Activated T-cell treated with anti-CD3 and anti-CD28 coated beads, Interleukin-2, amount 50 U/mL, for 4 hours (primary cell): ENCODE results near the gene ACAT2. TPM values are rescaled to one million over a fixed set of nuclear protein-coding genes. Genes with fewer than 3 reads are reported as not detected.
"Not testable (repeated sequence)": the region's sequence is repeated elsewhere in the genome, so short reads cannot be mapped to it uniquely, and the experiment has no call there.

ENCODE experiments used
- ATAC-seq, 2 donors: fragments of 200-7000 bp; cut with Tn5 transposase; one replicate each; pipeline ENCODE4 v1.10.0; 2021
- DNase-seq: peaks from one replicate; pipeline ENCODE4 v3.0.0-alpha.2; 2020
- H3K27me3 Mint-ChIP-seq: one replicate; pipeline ENCODE4 v1.8.0; 2021; ENCODE audit warnings: low read depth, mixed read lengths
- H3K36me3 Mint-ChIP-seq: one replicate; pipeline ENCODE4 v1.8.0; 2022; ENCODE audit warnings: mixed read lengths; ENCODE audit not compliant: insufficient read depth
- H3K4me1 Mint-ChIP-seq: one replicate; pipeline ENCODE4 v1.8.0; 2021; ENCODE audit warnings: low read depth, mixed read lengths
- H3K4me3 Mint-ChIP-seq: one replicate; pipeline ENCODE4 v1.8.0; 2021; ENCODE audit warnings: mild to moderate bottlenecking, moderate library complexity, mixed read lengths
- H3K9me3 Mint-ChIP-seq: one replicate; pipeline ENCODE4 v1.8.0; 2021; ENCODE audit warnings: mixed read lengths
- total RNA-seq, 3 donors: library from RNA; stranded (reverse); gene quantifications; one replicate each; pipeline ENCODE4 v1.2.1, GENCODE V29; 2021

The ACAT2 gene
- total RNA-seq, 3 donors from 2014 or later, result 37.2 to 49.0 (median 44.1) TPM

GRCh38 chr6:159748127-159748526 is 13.7 kb upstream of the ACAT2 start:
- DNase-seq, H3K4me3 Mint-ChIP-seq, H3K27me3 Mint-ChIP-seq, H3K9me3 Mint-ChIP-seq, ATAC-seq, H3K4me1 Mint-ChIP-seq: not testable (repeated sequence)
- peaks cover 55% of the 10 kb centered on the region for H3K36me3 Mint-ChIP-seq

DNA sequence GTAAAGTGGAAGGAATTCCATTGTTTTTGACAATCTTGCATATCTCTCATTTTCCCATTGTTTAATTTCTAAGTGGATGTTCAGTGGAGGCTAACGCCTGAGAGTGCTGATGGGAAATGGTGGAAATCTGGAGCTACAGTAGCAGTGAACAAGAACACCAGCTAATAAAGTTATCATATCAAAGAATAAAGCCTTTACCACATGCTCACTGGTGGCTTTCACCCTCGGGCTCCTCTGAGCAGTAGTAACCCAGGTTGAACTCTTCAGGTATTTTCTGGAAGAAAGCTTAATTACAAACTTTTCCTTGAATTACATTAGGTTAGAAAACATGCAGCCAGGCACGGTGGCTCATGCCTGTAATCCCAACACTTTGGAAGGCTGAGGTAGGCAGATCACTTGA is 10.4 kb upstream of the ACAT2 start:
- peaks cover 49% of the 10 kb centered on the region for H3K36me3 Mint-ChIP-seq
- no peaks in the 10 kb centered on the region for H3K27me3 Mint-ChIP-seq
- ATAC-seq, result no peak
- H3K9me3 Mint-ChIP-seq, result no peaks in the 10 kb centered on the region
- H3K4me3 Mint-ChIP-seq, result no peak overlapping the region
- DNase-seq, result no peak
- peaks cover 2% of the 10 kb centered on the region for H3K4me1 Mint-ChIP-seq

- Mint-ChIP-seq H3K4me1 (peaks cover 5% of the 10 kb centered on the region), H3K9me3 (no peaks in the 10 kb centered on the region), H3K27me3 (no peaks in the 10 kb centered on the region), H3K4me3 (no peak overlapping the region), H3K36me3 (peaks cover 49% of the 10 kb centered on the region)
- ATAC-seq (no peak), DNase-seq (no peak)
Measured at GRCh38 chr6:159753081-159753872, 8.6 kb upstream of the ACAT2 start.

GRCh38 chr6:159754401-159754800 is 7.4 kb upstream of the ACAT2 start:
- DNase-seq (no peak), ATAC-seq (no peak)
- H3K4me1 Mint-ChIP-seq, result peaks cover 5% of the 10 kb centered on the region
- no peak overlapping the region for H3K4me3 Mint-ChIP-seq
- no peaks in the 10 kb centered on the region for H3K9me3 Mint-ChIP-seq
- H3K36me3 Mint-ChIP-seq, result peaks cover 44% of the 10 kb centered on the region
- H3K27me3 Mint-ChIP-seq, result no peaks in the 10 kb centered on the region

- Mint-ChIP-seq H3K36me3 (peaks cover 39% of the 10 kb centered on the region), H3K27me3 (no peaks in the 10 kb centered on the region), H3K4me3 (no peak overlapping the region), H3K4me1 (peaks cover 10% of the 10 kb centered on the region), H3K9me3 (no peaks in the 10 kb centered on the region)
- ATAC-seq (no peak), DNase-seq (no peak)
Measured at GRCh38 chr6:159754959-159755914, 6.6 kb upstream of the ACAT2 start.

GRCh38 chr6:159756508-159756907 is 5.3 kb upstream of the ACAT2 start:
- Mint-ChIP-seq H3K36me3 (peaks cover 36% of the 10 kb centered on the region), H3K9me3 (no peaks in the 10 kb centered on the region), H3K4me3 (no peak overlapping the region), H3K4me1 (peaks cover 20% of the 10 kb centered on the region), H3K27me3 (no peaks in the 10 kb centered on the region)
- DNase-seq (no peak), ATAC-seq (no peak)

DNA sequence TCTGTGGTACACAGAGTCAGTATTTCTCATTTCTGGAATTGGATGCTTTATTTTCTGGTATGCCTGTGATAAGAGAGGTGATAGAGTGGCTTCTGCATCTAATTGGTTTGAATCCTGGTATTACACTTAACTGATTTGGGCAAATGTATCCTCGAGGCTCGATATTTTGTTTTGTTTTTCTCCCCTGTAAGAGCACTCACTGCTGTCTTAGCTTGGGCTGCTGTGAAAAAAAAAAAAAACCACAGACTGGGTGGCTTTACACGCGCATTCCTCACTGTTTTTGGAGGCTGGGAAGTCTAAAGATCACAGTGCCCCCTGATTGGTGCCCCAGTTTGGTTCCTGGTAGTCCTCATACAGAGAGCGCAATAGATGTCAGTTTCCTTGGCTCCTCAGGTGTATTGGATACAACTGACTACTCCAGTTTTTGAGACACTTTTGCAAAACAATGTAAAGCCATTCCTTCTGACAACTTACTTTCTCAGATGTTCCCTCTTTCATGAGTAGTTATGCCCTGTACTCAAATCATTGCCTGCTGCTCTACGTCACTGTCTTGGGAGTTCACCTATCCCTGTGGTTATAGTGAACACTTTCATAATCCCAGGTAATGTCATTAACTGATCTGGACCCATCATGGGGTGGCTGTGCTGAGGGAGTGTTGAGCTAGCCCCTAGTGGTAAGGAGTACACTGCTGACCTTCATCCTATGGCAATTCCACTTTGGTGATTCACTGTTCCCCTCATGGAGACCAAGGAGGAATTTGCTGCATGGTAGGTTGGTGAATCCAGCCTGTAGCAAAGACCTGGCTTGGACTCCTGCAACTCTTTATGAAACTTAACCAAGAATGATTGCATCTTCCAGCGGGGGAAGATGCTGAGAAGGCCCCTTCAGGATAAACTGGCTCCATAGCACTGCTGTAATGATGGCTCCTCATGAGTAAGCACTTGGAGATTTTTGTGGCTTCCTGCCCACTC is 3.5 kb upstream of the ACAT2 start:
- no peak for ATAC-seq
- H3K36me3 Mint-ChIP-seq, result peaks cover 30% of the 10 kb centered on the region

GRCh38 chr6:159759645-159760044 is 2.2 kb upstream of the ACAT2 start:
- DNase-seq (no peak), ATAC-seq (no peak)
- peaks cover 30% of the 10 kb centered on the region for H3K4me1 Mint-ChIP-seq
- peaks cover 25% of the 10 kb centered on the region for H3K36me3 Mint-ChIP-seq
- no peaks in the 10 kb centered on the region for H3K27me3 Mint-ChIP-seq
- H3K9me3 Mint-ChIP-seq, result no peaks in the 10 kb centered on the region
- H3K4me3 Mint-ChIP-seq, result peak overlapping the region; percentile 29

More for the DNA sequence above, 3.5 kb upstream of the ACAT2 start:
- no peaks in the 10 kb centered on the region for H3K27me3 Mint-ChIP-seq
- no peaks in the 10 kb centered on the region for H3K9me3 Mint-ChIP-seq
- peaks cover 30% of the 10 kb centered on the region for H3K4me1 Mint-ChIP-seq
- no peak for DNase-seq
- no peak overlapping the region for H3K4me3 Mint-ChIP-seq

- DNase-seq (no peak), ATAC-seq (no peak)
- Mint-ChIP-seq H3K9me3 (no peaks in the 10 kb centered on the region), H3K4me1 (peaks cover 28% of the 10 kb centered on the region), H3K27me3 (no peaks in the 10 kb centered on the region), H3K4me3 (peak overlapping the region; percentile 92), H3K36me3 (peaks cover 19% of the 10 kb centered on the region)
Measured at GRCh38 chr6:159760602-159761057, 1.2 kb upstream of the ACAT2 start.

DNA sequence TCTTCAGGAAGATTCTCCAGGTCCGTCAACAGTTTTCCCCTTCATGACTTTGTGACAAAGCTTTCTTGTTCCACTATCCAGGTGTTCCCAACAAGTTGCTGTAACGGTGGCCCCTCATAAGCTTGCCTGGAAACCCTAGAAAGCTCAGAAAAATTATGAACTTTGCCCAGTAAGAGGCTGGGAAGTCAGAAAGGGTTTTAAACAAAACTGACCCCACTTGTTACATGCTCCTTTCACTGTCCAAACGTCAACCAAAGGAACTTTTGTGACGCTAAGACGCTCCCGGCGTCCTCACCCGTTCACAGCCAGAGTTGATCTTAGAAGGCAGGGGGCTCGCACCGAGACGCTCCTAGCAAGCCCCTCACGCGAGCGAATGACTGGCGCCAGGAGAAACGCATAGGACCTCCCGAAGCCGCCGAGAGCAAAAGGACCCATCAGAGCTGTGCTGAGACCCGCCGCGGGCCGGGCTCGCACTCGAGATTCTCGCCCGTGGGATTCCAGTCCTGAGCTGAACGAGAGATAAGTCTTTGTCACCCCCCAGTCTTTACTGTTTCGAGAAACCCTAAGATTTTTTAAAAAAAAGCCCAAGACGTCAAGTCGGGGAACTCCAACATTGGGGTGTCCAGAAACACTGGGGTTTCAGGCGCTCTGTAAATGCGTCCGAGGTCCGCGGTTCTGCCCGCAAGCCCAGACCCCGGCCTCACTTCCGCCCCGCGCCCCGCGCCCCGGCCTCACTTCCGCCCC is 544 bp upstream of the ACAT2 start:
- Mint-ChIP-seq H3K4me3 (peak overlapping the region; percentile 92), H3K9me3 (no peaks in the 10 kb centered on the region), H3K4me1 (peaks cover 28% of the 10 kb centered on the region), H3K27me3 (no peaks in the 10 kb centered on the region), H3K36me3 (peaks cover 17% of the 10 kb centered on the region)
- peak; percentile 3 for ATAC-seq
- peak; percentile 12 for DNase-seq

DNA sequence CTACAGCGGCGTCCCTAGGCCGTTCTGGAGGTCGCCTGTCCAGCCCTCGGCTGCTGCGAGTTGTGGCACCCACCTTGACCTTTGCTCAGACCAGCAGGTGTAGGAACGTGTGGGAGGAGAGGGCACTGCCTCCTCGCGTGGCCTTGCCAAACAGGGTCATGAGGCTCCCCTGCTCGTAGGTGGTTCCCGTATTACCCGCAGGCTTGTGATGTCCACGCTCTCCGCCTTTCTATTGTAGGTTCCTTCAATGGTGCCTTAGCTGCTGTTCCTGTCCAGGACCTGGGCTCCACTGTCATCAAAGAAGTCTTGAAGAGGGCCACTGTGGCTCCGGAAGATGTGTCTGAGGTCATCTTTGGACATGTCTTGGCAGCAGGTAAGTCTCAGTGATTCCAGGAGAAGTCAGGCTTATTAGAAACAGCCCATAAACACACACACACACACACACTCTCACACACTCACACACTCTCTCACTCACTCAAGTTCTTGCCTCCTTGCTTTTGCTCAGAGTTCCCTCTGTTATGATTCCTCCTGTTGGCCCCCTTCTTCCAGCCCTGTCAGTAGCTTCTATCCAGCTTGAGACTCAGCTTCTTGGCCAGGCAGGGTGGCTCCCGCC is 942 bp downstream of the ACAT2 start:
- ATAC-seq, result no peak
- Mint-ChIP-seq H3K4me1 (peaks cover 27% of the 10 kb centered on the region), H3K4me3 (peak overlapping the region; percentile 92), H3K36me3 (peaks cover 20% of the 10 kb centered on the region), H3K27me3 (no peaks in the 10 kb centered on the region), H3K9me3 (no peaks in the 10 kb centered on the region)
- DNase-seq, result no peak

- Mint-ChIP-seq H3K4me1 (peaks cover 10% of the 10 kb centered on the region), H3K9me3 (no peaks in the 10 kb centered on the region), H3K36me3 (peaks cover 37% of the 10 kb centered on the region), H3K27me3 (no peaks in the 10 kb centered on the region), H3K4me3 (no peak overlapping the region)
- no peak for DNase-seq
- ATAC-seq, result no peak
Measured at GRCh38 chr6:159766906-159767305, 5.1 kb downstream of the ACAT2 start.

GRCh38 chr6:159769470-159769869 is 7.6 kb downstream of the ACAT2 start:
- Mint-ChIP-seq H3K36me3 (peaks cover 37% of the 10 kb centered on the region), H3K27me3 (no peaks in the 10 kb centered on the region), H3K9me3 (no peaks in the 10 kb centered on the region), H3K4me3 (no peak overlapping the region), H3K4me1 (no peaks in the 10 kb centered on the region)
- no peak for DNase-seq
- no peak for ATAC-seq
